Muscle of back (tissue), 11 donors: ENCODE data around the gene DAPK2. TPM values are rescaled to one million over a fixed set of nuclear protein-coding genes. Genes with fewer than 3 reads are reported as not detected.

Experiments used
- DNase-seq, 3 donors: peaks; one replicate each; pipeline versions ENCODE4 v3.0.0 to v3.0.0-alpha.2; 2013
- polyA plus RNA-seq, 10 donors: library from polyadenylated mRNA; unstranded; fragments of 120-200 nt; gene quantifications; one replicate each; pipeline ENCODE4 v1.2.1, GENCODE V29; 2013; ENCODE audit not compliant: insufficient read length in 10 of 10

Gene DAPK2
- polyA plus RNA-seq, 10 donors: 2.3 to 5.6 (median 3.4) TPM

DNA sequence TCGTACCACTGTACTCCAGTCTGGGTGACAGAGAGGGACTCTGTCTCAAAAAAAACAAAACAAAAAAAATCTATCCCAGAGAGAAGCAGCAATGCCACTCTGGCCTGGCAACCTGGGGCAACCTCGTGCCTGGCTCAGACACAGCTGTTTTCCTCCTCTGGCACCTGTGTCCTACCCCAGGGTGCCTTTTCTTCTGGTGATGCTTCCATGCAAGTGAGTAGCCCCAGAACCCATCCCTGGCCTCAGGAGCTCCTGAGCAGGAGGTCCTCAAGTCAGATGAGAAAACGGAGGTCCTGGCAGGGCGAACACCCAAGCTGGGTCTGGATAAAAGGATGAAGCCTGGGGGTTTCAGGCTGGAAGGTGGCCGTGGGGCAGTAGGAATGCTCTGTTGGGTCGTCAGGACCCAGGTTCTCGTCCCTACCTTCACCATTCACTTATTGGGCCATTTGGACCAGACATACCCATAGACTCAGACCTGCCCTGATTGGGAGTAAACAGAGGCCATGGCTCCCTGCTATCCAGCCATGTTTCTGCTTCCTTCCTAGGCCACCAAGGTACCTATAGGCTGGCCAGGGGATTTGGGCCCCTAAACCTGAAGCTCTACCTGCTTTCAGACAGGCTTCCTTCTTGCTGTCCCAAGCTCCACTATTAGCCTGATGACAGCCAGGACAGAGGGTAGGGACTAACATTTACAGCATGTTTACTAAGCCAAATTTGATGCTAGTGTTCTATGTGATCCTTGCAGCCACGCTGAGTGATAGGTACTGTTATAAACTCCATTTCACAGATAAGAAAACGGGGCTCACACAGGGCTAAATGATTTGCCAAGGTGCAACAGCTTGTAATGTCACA, 102.2 kb downstream of the DAPK2 start:
- no peak for DNase-seq

GRCh38 chr15:63942486-63943365, 103.6 kb downstream of the DAPK2 start:
- no peak for DNase-seq

DNA sequence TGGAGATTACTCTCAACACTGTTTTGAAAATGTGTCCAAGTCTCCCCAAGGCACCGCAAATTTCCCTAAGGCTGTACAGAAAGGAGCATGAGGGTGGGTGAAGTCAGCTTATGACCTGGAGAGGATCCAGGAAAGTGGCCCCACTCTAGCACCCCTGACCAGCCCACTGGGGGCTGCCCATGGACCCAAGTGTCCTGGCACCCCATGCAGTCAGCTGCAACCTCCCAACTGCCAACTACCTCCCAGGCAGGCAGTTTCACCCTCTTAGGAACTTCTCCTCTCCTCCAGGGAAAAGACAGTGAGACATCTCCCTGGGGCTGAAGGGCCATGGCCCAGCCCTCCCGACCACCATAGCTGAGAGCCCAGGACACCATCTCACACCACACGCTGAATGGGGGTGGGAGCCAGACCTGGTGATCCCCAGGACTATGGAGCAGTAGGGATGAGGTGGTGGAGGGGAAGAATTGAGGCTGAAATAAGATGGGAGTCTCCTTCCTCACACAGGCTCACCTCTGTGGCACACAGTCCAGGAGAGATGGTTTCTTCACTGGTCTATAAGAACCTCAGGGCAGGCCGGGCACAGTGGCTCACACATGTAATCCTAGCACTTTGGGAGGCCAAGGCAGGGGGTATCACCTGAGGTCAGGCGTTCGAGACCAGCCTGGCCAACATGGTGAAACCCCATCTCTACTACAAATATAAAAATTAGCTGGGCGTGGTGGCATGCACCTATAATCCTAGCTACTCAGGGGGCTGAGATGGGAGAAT, 104.4 kb downstream of the DAPK2 start:
- DNase-seq: no peak

GRCh38 chr15:63940966-63941620, 105.2 kb downstream of the DAPK2 start:
- peak in 1 of 3 donors; percentile 19 for DNase-seq

DNA sequence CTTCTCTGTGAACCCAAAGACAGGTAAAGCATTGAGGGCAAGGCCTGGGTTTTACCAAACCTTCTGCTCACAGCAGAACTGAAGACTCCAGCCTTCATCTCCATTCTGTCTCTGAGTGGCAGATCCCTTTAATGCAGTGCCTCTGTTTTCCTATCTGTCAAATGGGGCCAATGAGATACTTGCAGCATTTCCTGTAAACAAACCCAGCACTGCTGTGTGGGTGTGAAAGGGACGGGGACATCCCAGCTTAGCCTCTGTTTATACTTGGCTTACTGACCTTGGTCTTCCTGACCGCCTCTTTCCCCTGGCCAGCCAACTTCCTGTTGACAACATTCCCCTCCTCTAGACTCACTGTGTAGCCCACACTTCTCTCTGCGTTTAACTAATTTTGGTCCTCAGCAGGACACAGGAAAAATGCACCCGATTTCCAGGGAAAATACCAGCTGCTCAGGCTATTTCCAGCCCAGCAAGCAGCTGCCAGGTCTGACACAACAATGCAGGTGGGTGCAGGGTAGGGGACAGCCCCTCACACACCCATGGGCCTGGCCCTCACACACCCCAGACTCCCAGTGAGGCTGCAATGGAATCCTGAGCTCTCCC, 106.7 kb downstream of the DAPK2 start:
- peak; percentile 15 to 63 (median 25) for DNase-seq

DNA sequence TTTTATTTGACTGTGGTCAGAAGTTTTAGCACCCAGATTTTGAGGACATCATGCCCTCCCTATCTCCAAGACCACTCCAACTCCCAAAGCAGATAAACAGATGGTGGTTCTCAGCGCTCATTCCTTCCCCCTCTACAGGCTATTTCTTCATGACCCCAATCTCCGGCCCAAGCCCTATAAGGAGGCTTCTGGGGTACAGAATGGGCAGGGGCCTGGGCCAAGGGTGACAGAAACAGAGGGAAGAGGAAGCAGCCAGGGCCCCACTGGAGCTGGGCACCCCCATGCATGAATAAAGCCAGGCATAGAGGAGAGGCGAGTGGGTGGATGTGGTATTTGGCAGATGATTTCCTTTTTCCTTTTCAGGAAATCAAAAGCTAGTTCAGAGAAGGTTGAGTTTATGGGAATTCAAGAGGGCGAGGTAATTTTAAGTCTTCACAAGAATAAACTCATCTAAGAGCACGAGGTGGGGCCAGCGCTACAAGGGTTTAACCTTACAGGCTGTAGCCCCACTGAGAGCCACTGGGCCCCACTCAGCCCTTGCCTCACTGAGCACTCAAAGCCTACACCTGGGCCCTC, 107.7 kb downstream of the DAPK2 start:
- no peak for DNase-seq

- DNase-seq: no peak
Observed at GRCh38 chr15:63933522-63933921, 112.8 kb downstream of the DAPK2 start.

- no peak for DNase-seq
Observed at GRCh38 chr15:63931556-63931955, 114.7 kb downstream of the DAPK2 start.

- no peak for DNase-seq
Observed at GRCh38 chr15:63930034-63930433, 116.3 kb downstream of the DAPK2 start.

- no peak for DNase-seq
Observed at GRCh38 chr15:63928185-63928842, 118.0 kb downstream of the DAPK2 start.

DNA sequence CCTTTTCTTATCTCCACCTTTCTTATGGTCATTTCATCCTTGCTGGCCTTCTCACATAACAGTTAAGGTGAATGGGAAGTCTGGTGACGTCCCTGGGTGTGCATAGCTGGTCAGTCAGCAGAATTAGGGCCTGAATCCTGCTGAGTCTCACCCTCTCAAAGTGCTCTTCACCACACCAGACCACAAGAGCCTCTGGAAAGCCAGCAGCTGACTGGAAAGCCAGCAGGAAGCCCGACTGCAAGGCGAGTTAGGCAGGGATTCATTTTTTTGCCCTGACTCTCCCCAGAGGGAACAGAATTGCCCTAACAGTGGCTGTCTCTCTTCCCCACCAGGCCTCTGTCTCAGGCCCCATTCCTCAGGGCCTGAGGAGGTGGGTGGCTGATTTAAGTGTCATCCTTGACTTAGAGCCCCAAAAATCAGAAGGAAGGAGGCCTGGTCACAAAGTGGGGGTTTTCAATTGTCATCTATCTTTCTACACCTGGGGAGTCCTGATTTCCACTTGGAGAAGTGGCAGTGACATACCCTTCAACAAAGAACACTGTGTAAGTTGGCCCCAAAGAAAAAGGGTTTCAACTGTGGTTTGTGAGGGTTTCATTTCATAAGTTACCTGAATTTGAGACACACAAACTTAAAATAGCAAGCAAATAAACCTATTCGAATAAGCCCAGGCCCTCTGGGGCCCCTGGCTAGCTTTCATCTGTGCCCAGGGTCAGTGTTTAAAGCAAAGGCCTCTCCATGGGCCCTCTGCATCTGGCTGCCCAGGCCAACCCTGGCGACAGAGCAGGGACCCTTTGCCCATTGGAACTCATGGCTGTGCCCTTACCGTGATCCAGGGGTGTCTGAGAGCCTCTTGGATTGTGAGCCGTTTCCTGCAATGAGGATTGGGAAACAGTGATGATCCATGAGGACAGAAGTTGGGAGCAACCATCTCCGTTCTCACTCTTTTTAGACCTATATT, 122.0 kb downstream of the DAPK2 start:
- no peak for DNase-seq

DNA sequence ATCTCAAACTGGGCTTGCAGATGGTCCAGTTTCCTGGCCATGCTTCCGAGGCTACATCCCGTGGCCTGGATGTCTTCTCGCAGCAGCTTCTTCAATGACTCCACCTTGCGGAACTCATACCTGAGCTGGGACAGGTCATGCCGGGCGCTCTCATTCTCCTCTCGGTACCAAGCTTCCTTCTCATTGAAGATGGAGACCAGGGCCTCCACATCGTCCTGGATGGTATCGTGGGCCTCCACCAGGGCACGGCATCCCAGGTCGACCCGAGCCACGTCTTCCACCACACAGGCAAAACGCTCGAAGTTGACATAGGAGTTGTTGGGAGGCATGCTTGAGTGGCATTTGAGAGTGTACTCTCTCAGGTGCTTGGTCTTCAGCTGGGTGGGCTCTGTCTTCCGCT, 123.4 kb downstream of the DAPK2 start:
- no peak for DNase-seq

DNA sequence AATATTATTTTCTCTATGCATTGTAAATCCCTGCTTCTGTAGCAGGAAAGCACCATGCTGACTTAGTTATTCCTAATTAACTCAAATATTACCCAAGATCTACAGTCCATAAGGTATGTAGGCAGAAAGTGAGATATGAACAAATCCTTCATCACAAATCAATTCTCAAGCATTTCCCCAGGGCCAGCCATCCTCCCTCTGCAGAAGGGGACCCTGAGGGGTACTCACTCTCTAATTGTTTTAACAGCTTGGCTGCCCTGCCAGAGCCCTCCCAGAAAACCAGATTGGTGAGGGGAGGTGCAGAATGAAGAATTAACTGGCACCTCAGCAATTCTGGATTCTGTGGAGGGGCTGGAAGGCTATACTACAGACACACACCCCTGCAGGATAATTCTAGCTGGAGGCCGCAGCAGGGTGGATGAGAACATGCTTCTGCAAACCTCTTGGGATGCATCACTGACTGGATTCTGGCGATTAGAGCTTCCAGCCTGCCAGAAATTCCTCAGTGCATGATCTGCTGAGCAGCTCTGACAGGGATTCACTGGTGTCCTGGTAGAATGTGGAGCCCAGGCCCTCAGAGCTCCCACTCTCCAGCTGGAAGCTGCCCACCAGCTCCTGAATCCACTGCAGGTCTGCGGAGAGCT, 123.9 kb downstream of the DAPK2 start:
- DNase-seq: peak in 2 of 3 donors; percentile 41 to 43

GRCh38 chr15:63920504-63921175, 125.6 kb downstream of the DAPK2 start:
- DNase-seq: no peak

- no peak for DNase-seq
Observed at GRCh38 chr15:63918901-63919348, 127.4 kb downstream of the DAPK2 start.

DNA sequence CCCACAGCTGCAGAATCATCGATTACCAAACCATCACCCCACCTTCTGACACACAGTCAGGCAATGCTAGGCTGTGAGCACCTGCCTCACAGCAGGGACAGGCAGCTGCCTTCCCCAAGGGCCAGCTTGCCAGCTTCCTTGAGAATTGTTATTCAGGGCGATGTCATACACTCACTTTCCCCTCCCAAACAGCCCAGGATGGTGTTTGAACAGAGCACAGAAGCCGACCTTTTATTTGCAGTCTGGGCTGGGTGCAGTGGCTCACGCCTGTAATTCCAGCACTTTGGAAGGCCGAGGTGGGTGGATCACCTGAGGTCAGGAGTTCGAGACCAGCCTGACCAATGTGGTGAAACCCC, 128.0 kb downstream of the DAPK2 start:
- DNase-seq: no peak

GRCh38 chr15:63917588-63918316, 128.5 kb downstream of the DAPK2 start:
- DNase-seq: no peak
